Effector memory CD8-positive, alpha-beta T cell (primary cell): ENCODE data around the gene LENEP.

ENCODE experiments used
- ATAC-seq: fragments of 150-1000 bp; cut with Tn5 transposase; replicated peaks from 2 replicates; pipeline ENCODE4 v1.10.0; 2021; ENCODE audit warnings: mild to moderate bottlenecking, moderate library complexity
- DNase-seq, 3 experiments: peaks; one replicate each; pipeline ENCODE4 v3.0.0; 2021
- H3K27ac Mint-ChIP-seq, 2 donors: one replicate each; pipeline ENCODE4 v1.8.0; 2022; ENCODE audit warnings: mild to moderate bottlenecking in 2 of 2, mixed read lengths in 2 of 2, moderate library complexity in 2 of 2
- H3K27me3 Mint-ChIP-seq, 2 donors: one replicate each; pipeline ENCODE4 v1.8.0; 2022; ENCODE audit warnings: mixed read lengths in 2 of 2
- H3K36me3 Mint-ChIP-seq: one replicate; pipeline ENCODE4 v1.8.0; 2022; ENCODE audit warnings: mild to moderate bottlenecking, moderate library complexity, mixed read lengths; ENCODE audit not compliant: insufficient read depth
- H3K4me1 Mint-ChIP-seq, 2 donors: one replicate each; pipeline ENCODE4 v1.8.0; 2022; ENCODE audit warnings: low read depth in 2 of 2, mixed read lengths in 2 of 2
- H3K4me3 Mint-ChIP-seq, 2 donors: one replicate each; pipeline ENCODE4 v1.8.0; 2022; ENCODE audit warnings: mild to moderate bottlenecking in 2 of 2, mixed read lengths in 2 of 2, moderate library complexity in 2 of 2
- H3K9me3 Mint-ChIP-seq, 2 donors: one replicate each; pipeline ENCODE4 v1.8.0; 2022; ENCODE audit warnings: mixed read lengths in 2 of 2
- total RNA-seq, 9 experiments: gene quantifications; one replicate each; lab custom pipeline; 2026; lab: John Stamatoyannopoulos, UW

LENEP gene, protein sequence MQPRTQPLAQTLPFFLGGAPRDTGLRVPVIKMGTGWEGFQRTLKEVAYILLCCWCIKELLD
- total RNA-seq, result 0 to 1.1 (median 0.40) reads per million in 9 experiments

- peaks cover 14% of the 10 kb centered on the region for H3K36me3 Mint-ChIP-seq
- ATAC-seq, result no peak
- H3K4me1 Mint-ChIP-seq, result peaks cover 18 to 20% of the 10 kb centered on the region in 2 donors
- no peaks in the 10 kb centered on the region for H3K9me3 Mint-ChIP-seq
- no peak within 1 kb of the TSS for H3K4me3 Mint-ChIP-seq
- H3K27ac Mint-ChIP-seq, result peak within 1 kb of the TSS in 1 of 2 donors; percentile 29
- no peaks in the 10 kb centered on the region for H3K27me3 Mint-ChIP-seq
- DNase-seq, result no peak
Observed at GRCh38 chr1:154993572-154994268, at the start of gene LENEP. Gene LENEP, plus strand, starts transcription at chr1:154993586. Its CDS starts 22 bp downstream, at chr1:154993608.

GRCh38 chr1:154943649-154944400 lies 49.6 kb upstream of the LENEP start:
- H3K4me1 Mint-ChIP-seq, result peaks cover 44 to 57% of the 10 kb centered on the region in 2 donors
- ATAC-seq (peak; percentile 29), DNase-seq (peak in 1 of 3 experiments; percentile 17)
- peak overlapping the region; percentile 95 to 99 for H3K27ac Mint-ChIP-seq
- no peaks in the 10 kb centered on the region for H3K27me3 Mint-ChIP-seq
- no peaks in the 10 kb centered on the region for H3K9me3 Mint-ChIP-seq
- peak overlapping the region; percentile 57 to 70 for H3K4me3 Mint-ChIP-seq
- peaks cover 91% of the 10 kb centered on the region for H3K36me3 Mint-ChIP-seq

DNA sequence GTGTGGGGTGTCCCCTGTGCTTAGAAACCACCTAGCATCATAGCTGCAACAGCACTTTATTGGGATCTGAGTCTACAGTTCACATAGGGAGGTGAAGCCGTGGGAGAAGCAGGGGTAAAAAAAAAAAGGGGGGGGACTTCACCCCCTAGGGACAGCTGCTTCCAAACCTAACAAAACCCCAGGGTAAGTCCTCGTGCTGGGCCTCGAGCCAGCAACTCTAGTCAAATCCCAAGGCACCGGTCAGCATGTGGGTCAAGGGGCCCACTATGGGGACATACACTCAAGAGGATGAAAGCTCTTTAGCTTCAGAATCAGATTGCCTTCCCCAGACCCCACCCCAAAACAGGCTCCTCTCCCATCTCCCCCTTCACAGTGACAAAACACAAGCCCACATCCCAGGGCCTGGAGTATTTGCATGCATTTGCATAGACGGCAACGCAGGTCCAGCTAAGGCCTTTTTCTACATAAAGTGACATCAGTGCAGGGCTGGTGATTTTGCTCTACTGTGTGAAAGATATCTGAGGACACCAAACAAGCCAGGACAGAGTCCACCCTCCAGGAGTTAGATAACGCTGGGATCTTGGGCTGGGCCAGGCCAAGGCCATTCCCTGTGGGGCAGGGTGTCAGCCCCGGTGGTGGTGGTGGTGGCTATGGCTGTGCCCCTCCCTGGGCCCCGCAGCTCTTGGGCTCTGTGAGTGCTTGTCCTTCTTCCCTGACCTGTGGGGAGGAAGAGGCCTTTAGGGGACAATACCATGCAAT lies 48.8 kb upstream of the LENEP start:
- H3K36me3 Mint-ChIP-seq, result peaks cover 91% of the 10 kb centered on the region
- peaks cover 39 to 52% of the 10 kb centered on the region in 2 donors for H3K4me1 Mint-ChIP-seq
- H3K4me3 Mint-ChIP-seq, result peak overlapping the region in 1 of 2 donors; percentile 70
- H3K27ac Mint-ChIP-seq, result peak overlapping the region; percentile 95 to 99
- DNase-seq, result peak in 1 of 3 experiments; percentile 8
- no peak for ATAC-seq
- H3K27me3 Mint-ChIP-seq, result no peaks in the 10 kb centered on the region
- H3K9me3 Mint-ChIP-seq, result no peaks in the 10 kb centered on the region

DNA sequence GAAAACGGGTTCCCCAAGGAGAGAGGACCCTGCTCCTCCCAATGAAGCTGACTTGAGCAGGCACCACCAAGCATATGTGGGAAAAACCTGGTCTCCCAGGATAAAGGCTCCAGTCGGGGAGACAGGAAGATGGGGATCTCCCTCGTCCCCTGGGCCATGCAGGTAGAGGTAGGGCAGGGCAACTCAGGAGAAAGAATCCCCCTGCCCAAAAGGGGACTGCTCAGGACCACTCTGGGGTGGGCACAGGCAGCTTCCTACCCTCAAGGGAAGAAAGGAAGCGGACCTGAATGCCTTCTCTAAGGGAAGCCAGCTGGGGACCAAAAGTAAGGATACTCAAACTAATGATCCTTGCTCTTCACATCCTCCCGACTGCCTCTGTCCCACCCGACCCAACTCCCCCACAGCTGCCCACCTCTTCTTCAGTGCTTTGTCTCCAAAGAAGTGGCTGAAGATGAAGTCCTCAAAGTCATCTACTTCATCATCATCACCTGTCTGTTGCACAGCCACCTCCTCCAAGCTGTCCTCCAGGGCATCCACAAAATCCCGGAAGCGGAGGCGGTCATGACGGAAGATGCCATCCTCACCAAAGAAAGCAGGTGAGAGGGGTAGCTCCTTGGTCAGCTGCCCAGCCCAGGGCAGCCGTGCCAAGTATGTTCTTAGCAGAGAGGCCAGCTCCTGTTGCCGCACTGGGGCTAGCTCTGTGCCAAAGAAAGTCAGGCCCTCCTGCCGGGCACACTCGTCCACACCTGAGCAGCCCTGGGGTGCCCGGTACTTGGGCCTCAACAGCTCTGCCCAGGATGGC lies 48.0 kb upstream of the LENEP start:
- H3K4me3 Mint-ChIP-seq, result no peak overlapping the region
- H3K27me3 Mint-ChIP-seq, result no peaks in the 10 kb centered on the region
- H3K27ac Mint-ChIP-seq, result peak overlapping the region; percentile 95 to 99
- H3K4me1 Mint-ChIP-seq, result peaks cover 37 to 48% of the 10 kb centered on the region in 2 donors
- no peak for DNase-seq
- no peak for ATAC-seq
- no peaks in the 10 kb centered on the region for H3K9me3 Mint-ChIP-seq
- peaks cover 90% of the 10 kb centered on the region for H3K36me3 Mint-ChIP-seq

GRCh38 chr1:154945962-154946850 lies 47.2 kb upstream of the LENEP start:
- Mint-ChIP-seq H3K9me3 (no peaks in the 10 kb centered on the region), H3K27me3 (no peaks in the 10 kb centered on the region), H3K4me1 (peaks cover 34 to 45% of the 10 kb centered on the region in 2 donors), H3K36me3 (peaks cover 97% of the 10 kb centered on the region), H3K27ac (peak overlapping the region in 1 of 2 donors; percentile 99), H3K4me3 (peak overlapping the region in 1 of 2 donors; percentile 4)
- ATAC-seq, result no peak
- no peak for DNase-seq

DNA sequence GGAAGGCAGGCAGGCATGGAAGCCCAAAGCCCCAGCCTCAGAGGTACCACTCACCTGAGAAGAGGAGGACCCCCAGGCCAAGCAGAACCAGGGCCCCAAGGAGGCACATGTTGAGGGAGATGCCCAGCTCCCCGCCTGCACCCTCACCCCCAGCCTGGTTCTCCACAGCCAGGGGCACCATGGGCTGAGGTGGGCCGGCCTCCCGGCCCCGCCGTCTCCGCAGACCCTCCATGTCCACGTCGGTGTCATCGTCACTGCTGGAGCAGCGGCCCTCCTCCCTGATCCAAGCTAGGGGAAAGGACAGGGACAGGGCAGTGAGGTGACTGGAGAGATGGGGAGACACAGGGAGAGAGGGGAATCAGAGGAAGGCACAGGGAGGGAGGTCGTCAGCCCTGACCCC lies 45.3 kb upstream of the LENEP start:
- H3K27ac Mint-ChIP-seq, result peak overlapping the region; percentile 85 to 99
- peaks cover 32 to 45% of the 10 kb centered on the region in 2 donors for H3K4me1 Mint-ChIP-seq
- peak overlapping the region in 1 of 2 donors; percentile 34 for H3K4me3 Mint-ChIP-seq
- H3K36me3 Mint-ChIP-seq, result peaks cover 98% of the 10 kb centered on the region
- H3K9me3 Mint-ChIP-seq, result no peaks in the 10 kb centered on the region
- DNase-seq, result no peak
- no peaks in the 10 kb centered on the region for H3K27me3 Mint-ChIP-seq
- no peak for ATAC-seq

DNA sequence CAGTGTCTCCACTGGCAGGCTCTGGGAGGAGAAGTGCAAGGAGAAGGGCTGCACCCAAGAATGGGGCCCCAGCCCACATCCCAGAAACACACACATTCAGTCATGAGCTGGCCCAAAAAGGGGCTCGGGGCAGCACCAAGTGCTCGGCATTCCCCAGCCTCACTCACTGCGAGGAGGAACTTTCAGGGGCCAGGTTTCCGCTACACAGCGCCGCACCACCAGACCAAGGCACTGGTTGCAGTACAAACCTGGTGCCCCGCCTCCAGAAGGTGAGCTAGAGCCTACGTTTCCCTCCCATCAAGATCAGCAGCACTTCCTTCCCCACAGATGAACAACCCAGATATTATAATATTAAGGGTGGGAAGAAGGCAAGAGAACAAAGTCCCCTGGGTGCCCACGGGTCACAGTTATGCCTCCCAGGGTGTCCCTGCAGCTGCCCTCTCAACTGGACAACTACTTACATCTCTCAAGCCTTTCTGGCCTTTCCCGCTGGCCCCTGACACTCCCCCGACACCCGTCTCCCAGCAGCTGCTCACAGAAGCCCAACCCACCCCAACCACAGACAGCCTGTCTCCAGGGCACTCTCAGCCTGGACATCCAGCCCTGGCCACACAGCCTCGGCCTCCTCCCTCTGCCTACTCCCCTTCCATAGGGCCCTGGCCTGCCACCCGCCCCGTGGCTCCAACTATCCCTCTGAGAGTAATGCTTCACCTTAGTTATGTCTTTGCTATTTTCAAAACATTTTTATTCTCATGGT lies 41.3 kb upstream of the LENEP start:
- ATAC-seq (peak; percentile 31), DNase-seq (peak; percentile 38 to 61 (median 59))
- peak overlapping the region; percentile 95 to 99 for H3K4me3 Mint-ChIP-seq
- H3K27ac Mint-ChIP-seq, result peak overlapping the region; percentile 99 to 100
- no peaks in the 10 kb centered on the region for H3K9me3 Mint-ChIP-seq
- H3K36me3 Mint-ChIP-seq, result peaks cover 96% of the 10 kb centered on the region
- peaks cover 56 to 65% of the 10 kb centered on the region in 2 donors for H3K4me1 Mint-ChIP-seq
- no peaks in the 10 kb centered on the region for H3K27me3 Mint-ChIP-seq

GRCh38 chr1:154952664-154953063 lies 40.7 kb upstream of the LENEP start:
- Mint-ChIP-seq H3K27ac (peak overlapping the region; percentile 99 to 100), H3K36me3 (peaks cover 95% of the 10 kb centered on the region), H3K9me3 (no peaks in the 10 kb centered on the region), H3K4me1 (peaks cover 60 to 64% of the 10 kb centered on the region in 2 donors), H3K27me3 (no peaks in the 10 kb centered on the region), H3K4me3 (peak overlapping the region; percentile 95 to 99)
- no peak for DNase-seq
- no peak for ATAC-seq

DNA sequence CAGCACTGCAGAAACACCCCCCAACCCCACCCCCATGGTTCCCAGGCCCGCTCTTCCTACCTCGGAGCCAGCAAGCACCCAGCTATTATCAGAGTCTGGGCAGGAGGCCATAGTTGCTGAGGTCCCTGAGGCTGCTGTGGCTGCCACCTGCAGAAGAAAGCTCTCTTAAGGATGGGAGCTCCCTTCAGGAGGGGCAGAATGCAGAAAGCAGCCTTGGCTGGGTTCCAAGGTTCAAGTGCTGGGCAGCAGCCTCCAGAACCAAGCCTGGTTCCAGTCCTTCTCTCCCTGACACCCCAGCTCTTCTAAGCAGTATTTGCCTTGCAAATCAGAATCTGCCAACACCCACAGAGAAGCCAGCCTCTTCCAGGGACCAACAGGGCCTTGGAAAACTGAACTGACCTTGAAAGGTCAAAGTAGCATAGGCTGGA lies 39.8 kb upstream of the LENEP start:
- H3K9me3 Mint-ChIP-seq, result no peaks in the 10 kb centered on the region
- peak overlapping the region; percentile 99 to 100 for H3K27ac Mint-ChIP-seq
- no peaks in the 10 kb centered on the region for H3K27me3 Mint-ChIP-seq
- H3K4me1 Mint-ChIP-seq, result peaks cover 60 to 61% of the 10 kb centered on the region in 2 donors
- peak overlapping the region; percentile 95 to 99 for H3K4me3 Mint-ChIP-seq
- DNase-seq (no peak), ATAC-seq (no peak)
- H3K36me3 Mint-ChIP-seq, result peaks cover 88% of the 10 kb centered on the region

- Mint-ChIP-seq H3K4me3 (peak overlapping the region; percentile 95 to 99), H3K9me3 (no peaks in the 10 kb centered on the region), H3K27me3 (no peaks in the 10 kb centered on the region), H3K27ac (peak overlapping the region; percentile 99 to 100), H3K36me3 (peaks cover 84% of the 10 kb centered on the region), H3K4me1 (peaks cover 60 to 62% of the 10 kb centered on the region in 2 donors)
- DNase-seq, result no peak
- no peak for ATAC-seq
Observed at GRCh38 chr1:154954541-154954940, 38.8 kb upstream of the LENEP start.

DNA sequence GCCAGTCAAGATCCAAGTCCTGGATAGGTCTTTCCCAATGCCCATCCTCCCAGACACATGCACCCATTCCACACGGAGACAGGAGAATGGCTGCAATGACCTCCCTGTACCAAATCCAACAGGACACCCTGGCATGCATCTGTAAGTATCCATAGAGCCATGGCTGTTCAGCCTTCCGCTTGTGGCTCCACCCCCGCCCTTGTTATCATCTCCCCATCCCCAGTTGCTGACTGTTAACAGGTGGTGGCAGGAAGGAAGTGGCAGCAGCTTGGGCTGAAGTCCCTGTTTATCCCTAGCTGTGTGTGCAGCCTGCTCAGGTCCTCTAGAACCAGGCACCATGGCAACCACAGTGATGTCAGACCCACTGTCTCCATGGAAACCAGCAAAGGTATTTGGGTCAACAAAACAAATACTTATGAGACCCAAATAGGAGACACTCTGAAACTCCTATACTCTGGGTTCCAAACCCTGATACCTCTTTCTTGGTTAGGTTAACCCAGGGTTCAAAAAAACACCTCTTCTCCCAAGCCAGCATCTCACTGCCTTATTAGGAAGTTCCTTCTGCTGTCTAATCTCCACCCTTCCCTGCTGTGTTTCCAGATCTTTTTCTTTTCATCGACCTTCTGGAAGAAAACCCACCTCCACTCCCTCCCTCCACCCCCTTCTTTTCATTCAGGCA lies 38.2 kb upstream of the LENEP start:
- DNase-seq, result peak; percentile 92 to 95 (median 92)
- no peaks in the 10 kb centered on the region for H3K27me3 Mint-ChIP-seq
- peaks cover 64 to 67% of the 10 kb centered on the region in 2 donors for H3K4me1 Mint-ChIP-seq
- peak; percentile 82 for ATAC-seq
- no peaks in the 10 kb centered on the region for H3K9me3 Mint-ChIP-seq
- peaks cover 82% of the 10 kb centered on the region for H3K36me3 Mint-ChIP-seq
- H3K27ac Mint-ChIP-seq, result peak overlapping the region; percentile 99 to 100
- H3K4me3 Mint-ChIP-seq, result peak overlapping the region; percentile 95 to 99
